GM12891 (cell line): ENCODE data around the gene IDI1. TPM values are rescaled to one million over a fixed set of nuclear protein-coding genes. Genes with fewer than 3 reads are reported as not detected.

Source experiments
- DNase-seq: peaks from one replicate; pipeline ENCODE4 v3.0.0; 2011; ENCODE audit warnings: low spot score; ENCODE audit not compliant: insufficient read length
- FAIRE-seq: peaks from 2 replicates; lab custom pipeline; 2011; peaks lifted over from hg19 to GRCh38; lab: Jason Lieb, UNC
- PAX5 ChIP-seq: IDR thresholded peaks from 2 replicates; pipeline ENCODE4 v1.6.1; 2011; ENCODE audit warnings: low read length, moderate library complexity, mild to moderate bottlenecking; ENCODE audit not compliant: insufficient read depth, severe bottlenecking
- POLR2A ChIP-seq: IDR thresholded peaks from 2 replicates; pipeline ENCODE4 v1.6.1; 2011; ENCODE audit warnings: low read depth, low read length, control low read depth
- POLR2AphosphoS5 ChIP-seq: IDR thresholded peaks from 2 replicates; pipeline ENCODE4 v1.6.1; 2011; ENCODE audit warnings: low read depth, low read length, control low read depth
- POU2F2 ChIP-seq: IDR thresholded peaks from 2 replicates; pipeline ENCODE4 v1.6.1; 2011; ENCODE audit warnings: low read depth, mild to moderate bottlenecking, control low read depth, low read length, moderate library complexity
- SPI1 ChIP-seq: IDR thresholded peaks from 2 replicates; pipeline ENCODE4 v1.6.1; 2011; ENCODE audit warnings: low read depth, low read length, control low read depth
- TAF1 ChIP-seq: IDR thresholded peaks from 2 replicates; pipeline ENCODE4 v1.6.1; 2011; ENCODE audit warnings: low read depth, low read length, control low read depth
- polyA plus RNA-seq: library from polyadenylated mRNA; unstranded; fragments of >200 nt; gene quantifications from one replicate; pipeline ENCODE4 v1.2.1, GENCODE V29; 2012; ENCODE audit warnings: low read depth, missing spikeins, inconsistent platforms; ENCODE audit not compliant: missing spikeins

Gene IDI1
- 76.3 TPM for polyA plus RNA-seq

- peak; percentile 97 for FAIRE-seq
- TF ChIP-seq POLR2A (peak; percentile 90), SPI1 (peak; percentile 43; the same call in 1 of the 2 replicates), PAX5 (peak; percentile 85), POLR2AphosphoS5 (peak; percentile 85), POU2F2 (peak; percentile 34; the same call in 1 of the 2 replicates), TAF1 (peak; percentile 81)
- DNase-seq = peak; percentile 82
Measured at GRCh38 chr10:1048732-1049424, at the start of gene IDI1. Gene IDI1, minus strand, starts transcription at chr10:1049119. Its CDS starts 116 bp downstream, at chr10:1049003.

GRCh38 chr10:1097436-1097835 lies 48.5 kb upstream of the IDI1 start:
- no peak for DNase-seq
- TF ChIP-seq POLR2AphosphoS5 (no peak), TAF1 (no peak), POU2F2 (no peak), SPI1 (no peak), POLR2A (no peak), PAX5 (no peak)
- FAIRE-seq = no peak

- TF ChIP-seq POLR2A (no peak), POU2F2 (no peak), POLR2AphosphoS5 (no peak), SPI1 (no peak), TAF1 (no peak), PAX5 (no peak)
- no peak for DNase-seq
- FAIRE-seq = no peak
Measured at GRCh38 chr10:1096287-1096889, 47.5 kb upstream of the IDI1 start.

GRCh38 chr10:1095498-1095897 lies 46.6 kb upstream of the IDI1 start:
- no peak for TF ChIP-seq POLR2A
- TF ChIP-seq TAF1 = no peak
- TF ChIP-seq PAX5 = no peak
- TF ChIP-seq POLR2AphosphoS5 = no peak
- no peak for TF ChIP-seq POU2F2
- no peak for TF ChIP-seq SPI1
- FAIRE-seq (no peak), DNase-seq (no peak)

- no peak for FAIRE-seq
- no peak for TF ChIP-seq PAX5
- TF ChIP-seq POU2F2 = no peak
- TF ChIP-seq POLR2A = no peak
- no peak for TF ChIP-seq POLR2AphosphoS5
- no peak for TF ChIP-seq SPI1
- no peak for TF ChIP-seq TAF1
- DNase-seq = no peak
Measured at GRCh38 chr10:1094112-1095057, 45.5 kb upstream of the IDI1 start.

- no peak for DNase-seq
- FAIRE-seq = no peak
- TF ChIP-seq POU2F2 = no peak
- TF ChIP-seq POLR2A = no peak
- TF ChIP-seq PAX5 = no peak
- TF ChIP-seq TAF1 = no peak
- TF ChIP-seq POLR2AphosphoS5 = no peak
- TF ChIP-seq SPI1 = no peak
Measured at GRCh38 chr10:1093696-1094095, 44.8 kb upstream of the IDI1 start.

- no peak for FAIRE-seq
- TF ChIP-seq POU2F2 = no peak
- TF ChIP-seq TAF1 = no peak
- DNase-seq = no peak
Measured at GRCh38 chr10:1090696-1091095, 41.8 kb upstream of the IDI1 start.

- TF ChIP-seq POLR2A (no peak), TAF1 (no peak)
- no peak for FAIRE-seq
- no peak for DNase-seq
Measured at GRCh38 chr10:1089017-1089689, 40.2 kb upstream of the IDI1 start.

- TF ChIP-seq POU2F2 (no peak), SPI1 (no peak), POLR2A (no peak), POLR2AphosphoS5 (no peak), PAX5 (no peak), TAF1 (no peak)
- no peak for DNase-seq
- FAIRE-seq = no peak
Measured at GRCh38 chr10:1086787-1087186, 37.9 kb upstream of the IDI1 start.
